GM06990 (cell line): ENCODE results near the gene NKX6-2.

Source experiments
- DNase-seq: peaks from one replicate; pipeline ENCODE4 v3.0.0-alpha.2; 2011; ENCODE audit not compliant: insufficient read length; ENCODE audit errors: extremely low read depth
- H3K27me3 ChIP-seq: replicated peaks from 2 replicates; pipeline ENCODE4 v1.6.0; 2011; ENCODE audit warnings: low read length; ENCODE audit not compliant: control insufficient read depth, insufficient read depth
- H3K36me3 ChIP-seq: 2 replicates; pipeline ENCODE4 v1.5.1; 2011; ENCODE audit warnings: low read length; ENCODE audit not compliant: control insufficient read depth, insufficient read depth
- H3K4me3 ChIP-seq: replicated peaks from 2 replicates; pipeline ENCODE4 v1.5.1; 2011; ENCODE audit warnings: low read depth, mild to moderate bottlenecking, control low read depth, low read length
- CTCF ChIP-seq: IDR thresholded peaks from 2 replicates; pipeline ENCODE4 v1.5.1; 2011; ENCODE audit warnings: low read length, control low read depth, mild to moderate bottlenecking, inconsistent platforms; ENCODE audit not compliant: insufficient read depth, poor library complexity, severe bottlenecking

The NKX6-2 gene

GRCh38 chr10:132790470-132790869 is 4.5 kb upstream of the NKX6-2 start:
- Histone ChIP-seq H3K4me3 (no peak overlapping the region), H3K27me3 (no peaks in the 10 kb centered on the region; the same call in 1 of the 2 replicates), H3K36me3 (no peaks in the 10 kb centered on the region)
- no peak for DNase-seq
- TF ChIP-seq CTCF: no peak

GRCh38 chr10:132789659-132790148 is 3.8 kb upstream of the NKX6-2 start:
- no peak for TF ChIP-seq CTCF
- no peak for DNase-seq
- Histone ChIP-seq H3K36me3 (no peaks in the 10 kb centered on the region), H3K4me3 (no peak overlapping the region), H3K27me3 (no peaks in the 10 kb centered on the region; the same call in 1 of the 2 replicates)

- Histone ChIP-seq H3K27me3 (no peaks in the 10 kb centered on the region; the same call in 1 of the 2 replicates), H3K4me3 (no peak overlapping the region), H3K36me3 (no peaks in the 10 kb centered on the region)
- no peak for TF ChIP-seq CTCF
- DNase-seq: no peak
Observed at GRCh38 chr10:132788831-132789219, 2.9 kb upstream of the NKX6-2 start.

- H3K4me3 ChIP-seq: no peak overlapping the region
- peak; percentile 33 for DNase-seq
- no peaks in the 10 kb centered on the region for H3K36me3 ChIP-seq
- no peak for TF ChIP-seq CTCF
- no peaks in the 10 kb centered on the region; the same call in 1 of the 2 replicates for H3K27me3 ChIP-seq
Observed at GRCh38 chr10:132788180-132788830, 2.4 kb upstream of the NKX6-2 start.

DNA sequence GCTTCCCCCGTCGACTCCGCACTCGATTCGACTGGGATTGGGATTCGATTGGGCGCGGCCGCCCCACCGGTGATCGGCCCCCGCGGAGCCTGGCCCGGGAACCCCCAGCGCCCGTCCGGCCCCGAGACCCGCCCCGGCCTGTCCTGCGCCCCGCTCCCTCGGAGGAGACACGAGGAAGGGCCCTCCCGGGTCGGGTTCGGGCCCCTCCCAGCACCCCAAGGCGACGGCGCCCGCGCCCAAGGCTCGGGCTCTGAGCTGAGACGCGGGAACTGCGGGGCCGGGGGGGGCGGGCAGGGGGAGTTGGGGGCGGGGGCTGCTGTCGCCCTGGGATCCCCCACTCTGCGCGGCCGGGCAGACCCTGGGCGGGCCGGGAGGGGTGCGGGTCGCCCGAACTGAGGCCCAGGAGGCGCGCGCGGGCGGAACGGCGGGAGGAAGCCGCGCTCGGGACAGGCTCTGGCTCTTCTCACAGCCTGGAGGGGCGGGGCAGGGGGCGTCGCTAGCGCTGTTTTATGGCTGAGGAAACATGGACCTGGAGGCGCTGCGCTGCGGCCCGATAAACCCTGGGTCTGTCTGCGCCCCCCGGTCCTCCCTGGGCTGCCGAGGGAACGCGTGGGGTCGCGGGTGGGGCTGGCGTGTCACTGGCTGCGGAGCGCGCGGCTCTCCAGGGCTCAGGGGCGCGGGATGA is 1.7 kb upstream of the NKX6-2 start:
- no peaks in the 10 kb centered on the region for H3K36me3 ChIP-seq
- no peak overlapping the region for H3K4me3 ChIP-seq
- no peaks in the 10 kb centered on the region; the same call in 1 of the 2 replicates for H3K27me3 ChIP-seq
- no peak for TF ChIP-seq CTCF
- DNase-seq: no peak
